ENCODE results near the gene KIAA1217. TPM values are rescaled to one million over a fixed set of nuclear protein-coding genes. Genes with fewer than 3 reads are reported as not detected.

The KIAA1217 gene
- total RNA-seq, 1 experiment from 2014 or later: 7.8 TPM

DNA sequence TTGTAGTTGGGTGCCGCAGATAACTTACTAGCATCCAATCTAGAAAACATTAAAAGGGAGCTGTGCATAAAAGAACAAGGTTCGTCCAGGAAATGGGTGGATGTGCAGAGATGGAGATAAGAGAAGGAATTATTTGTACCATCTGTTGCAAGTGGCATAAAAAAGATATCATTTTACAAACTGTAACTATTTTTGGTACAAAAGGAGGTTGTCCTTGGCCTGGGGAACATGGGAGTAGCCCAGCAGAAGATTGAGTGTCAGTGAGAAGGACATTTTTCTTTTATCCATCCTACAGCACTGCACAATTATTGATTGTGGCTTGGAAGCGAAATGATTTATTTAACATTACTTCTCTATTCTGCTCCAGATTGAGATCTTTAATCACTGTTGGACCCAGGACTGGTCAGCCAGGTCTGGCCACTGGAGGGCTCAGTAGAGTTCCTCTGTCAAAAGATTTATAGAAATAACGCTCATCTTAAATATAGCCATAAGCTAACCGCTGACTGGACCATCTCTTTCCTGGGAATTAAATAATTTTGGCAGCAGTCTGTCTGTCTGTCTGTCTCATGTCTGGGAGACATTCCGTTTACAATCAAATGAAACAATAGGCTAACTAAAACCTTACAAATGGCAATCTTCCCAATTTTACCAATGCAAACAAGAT is 254.1 kb downstream of the KIAA1217 start:
- Histone ChIP-seq H3K4me2 (ENCODE audit: low read length) (no peak overlapping the region; the same call in 1 of the 2 replicates), H3K79me2 (ENCODE audit: insufficient read depth, low read length) (no peaks in the 10 kb centered on the region), H3K36me3 (ENCODE audit: control insufficient read depth in 1 of 2, insufficient read depth in 2 of 2, low read length in 2 of 2) (no peaks in the 10 kb centered on the region), H2AFZ (ENCODE audit: low read depth, low read length, poor library complexity, severe bottlenecking) (no peak overlapping the region), H3K9ac (ENCODE audit: low read length) (no peak overlapping the region), H3K9me3 (ENCODE audit: control insufficient read depth in 1 of 2, insufficient read depth in 1 of 2, low read depth in 1 of 2, low read length in 2 of 2) (no peaks in the 10 kb centered on the region), H3K27me3 (ENCODE audit: insufficient read depth, low read length) (no peaks in the 10 kb centered on the region), H3K4me3 (replicated peaks in 1 of 2; ENCODE audit: low read depth in 1 of 2, low read length in 2 of 2) (no peak overlapping the region), H3K9me2 (ENCODE audit: insufficient read depth) (no peaks in the 10 kb centered on the region; the same call in 1 of the 2 replicates), H4K20me1 (ENCODE audit: insufficient read depth) (no peaks in the 10 kb centered on the region), H3K27ac (ENCODE audit: low read depth, low read length) (no peak overlapping the region), H3K4me1 (ENCODE audit: control insufficient read depth in 1 of 2, insufficient read depth in 2 of 2, low read length in 2 of 2) (peaks cover 7 to 30% of the 10 kb centered on the region in 2 experiments; a peak in 3 of 4 replicates)
- TF ChIP-seq, protein P1, sequence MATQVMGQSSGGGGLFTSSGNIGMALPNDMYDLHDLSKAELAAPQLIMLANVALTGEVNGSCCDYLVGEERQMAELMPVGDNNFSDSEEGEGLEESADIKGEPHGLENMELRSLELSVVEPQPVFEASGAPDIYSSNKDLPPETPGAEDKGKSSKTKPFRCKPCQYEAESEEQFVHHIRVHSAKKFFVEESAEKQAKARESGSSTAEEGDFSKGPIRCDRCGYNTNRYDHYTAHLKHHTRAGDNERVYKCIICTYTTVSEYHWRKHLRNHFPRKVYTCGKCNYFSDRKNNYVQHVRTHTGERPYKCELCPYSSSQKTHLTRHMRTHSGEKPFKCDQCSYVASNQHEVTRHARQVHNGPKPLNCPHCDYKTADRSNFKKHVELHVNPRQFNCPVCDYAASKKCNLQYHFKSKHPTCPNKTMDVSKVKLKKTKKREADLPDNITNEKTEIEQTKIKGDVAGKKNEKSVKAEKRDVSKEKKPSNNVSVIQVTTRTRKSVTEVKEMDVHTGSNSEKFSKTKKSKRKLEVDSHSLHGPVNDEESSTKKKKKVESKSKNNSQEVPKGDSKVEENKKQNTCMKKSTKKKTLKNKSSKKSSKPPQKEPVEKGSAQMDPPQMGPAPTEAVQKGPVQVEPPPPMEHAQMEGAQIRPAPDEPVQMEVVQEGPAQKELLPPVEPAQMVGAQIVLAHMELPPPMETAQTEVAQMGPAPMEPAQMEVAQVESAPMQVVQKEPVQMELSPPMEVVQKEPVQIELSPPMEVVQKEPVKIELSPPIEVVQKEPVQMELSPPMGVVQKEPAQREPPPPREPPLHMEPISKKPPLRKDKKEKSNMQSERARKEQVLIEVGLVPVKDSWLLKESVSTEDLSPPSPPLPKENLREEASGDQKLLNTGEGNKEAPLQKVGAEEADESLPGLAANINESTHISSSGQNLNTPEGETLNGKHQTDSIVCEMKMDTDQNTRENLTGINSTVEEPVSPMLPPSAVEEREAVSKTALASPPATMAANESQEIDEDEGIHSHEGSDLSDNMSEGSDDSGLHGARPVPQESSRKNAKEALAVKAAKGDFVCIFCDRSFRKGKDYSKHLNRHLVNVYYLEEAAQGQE (IDR thresholded peaks at IDR 0.05; ENCODE audit: low read depth): no peak
- TF ChIP-seq POLR2A (IDR thresholded peaks at IDR 0.05; ENCODE audit: borderline replicate concordance, extremely low read depth, insufficient read depth, insufficient read length) (no peak), JUND (IDR thresholded peaks at IDR 0.05) (no peak), SP1 (IDR thresholded peaks at IDR 0.05; ENCODE audit: low read depth) (no peak), TCF7L2 (IDR thresholded peaks at IDR 0.05; ENCODE audit: borderline replicate concordance, extremely low read depth, insufficient read depth, insufficient read length) (no peak), ZNF274 (IDR thresholded peaks at IDR 0.05; ENCODE audit: low read depth, low read length) (no peak), CEBPB (IDR thresholded peaks at IDR 0.05; ENCODE audit: low read depth) (no peak), CBX3 (IDR thresholded peaks at IDR 0.05; ENCODE audit: low read depth) (no peak), ZFX (IDR thresholded peaks at IDR 0.05) (no peak), EGR1 (IDR thresholded peaks at IDR 0.05; ENCODE audit: low read depth) (no peak), FOSL1 (IDR thresholded peaks at IDR 0.05; ENCODE audit: low read depth) (no peak), POLR2AphosphoS5 (IDR thresholded peaks at IDR 0.05; ENCODE audit: low read depth, low read length) (no peak), SRF (IDR thresholded peaks at IDR 0.05; ENCODE audit: low read depth) (no peak), RAD21 (IDR thresholded peaks at IDR 0.05; ENCODE audit: low read depth) (peak; percentile 43), EZH2phosphoT487 (IDR thresholded peaks at IDR 0.05; ENCODE audit: borderline replicate concordance) (no peak), EZH2 (IDR thresholded peaks at IDR 0.05) (no peak), YY1 (IDR thresholded peaks at IDR 0.05; ENCODE audit: extremely low read depth, insufficient replicate concordance, low read depth, low read length) (no peak)
- TF ChIP-seq, protein P2, sequence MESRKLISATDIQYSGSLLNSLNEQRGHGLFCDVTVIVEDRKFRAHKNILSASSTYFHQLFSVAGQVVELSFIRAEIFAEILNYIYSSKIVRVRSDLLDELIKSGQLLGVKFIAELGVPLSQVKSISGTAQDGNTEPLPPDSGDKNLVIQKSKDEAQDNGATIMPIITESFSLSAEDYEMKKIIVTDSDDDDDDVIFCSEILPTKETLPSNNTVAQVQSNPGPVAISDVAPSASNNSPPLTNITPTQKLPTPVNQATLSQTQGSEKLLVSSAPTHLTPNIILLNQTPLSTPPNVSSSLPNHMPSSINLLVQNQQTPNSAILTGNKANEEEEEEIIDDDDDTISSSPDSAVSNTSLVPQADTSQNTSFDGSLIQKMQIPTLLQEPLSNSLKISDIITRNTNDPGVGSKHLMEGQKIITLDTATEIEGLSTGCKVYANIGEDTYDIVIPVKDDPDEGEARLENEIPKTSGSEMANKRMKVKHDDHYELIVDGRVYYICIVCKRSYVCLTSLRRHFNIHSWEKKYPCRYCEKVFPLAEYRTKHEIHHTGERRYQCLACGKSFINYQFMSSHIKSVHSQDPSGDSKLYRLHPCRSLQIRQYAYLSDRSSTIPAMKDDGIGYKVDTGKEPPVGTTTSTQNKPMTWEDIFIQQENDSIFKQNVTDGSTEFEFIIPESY (IDR thresholded peaks at IDR 0.05; ENCODE audit: extremely low read depth, insufficient replicate concordance, low read length): no peak
- TF ChIP-seq, protein P3, sequence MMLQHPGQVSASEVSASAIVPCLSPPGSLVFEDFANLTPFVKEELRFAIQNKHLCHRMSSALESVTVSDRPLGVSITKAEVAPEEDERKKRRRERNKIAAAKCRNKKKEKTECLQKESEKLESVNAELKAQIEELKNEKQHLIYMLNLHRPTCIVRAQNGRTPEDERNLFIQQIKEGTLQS (IDR thresholded peaks at IDR 0.05): 0 out of 2 replicates have a peak, but pooled peaks have one; percentile 4
- TF ChIP-seq, protein P4, sequence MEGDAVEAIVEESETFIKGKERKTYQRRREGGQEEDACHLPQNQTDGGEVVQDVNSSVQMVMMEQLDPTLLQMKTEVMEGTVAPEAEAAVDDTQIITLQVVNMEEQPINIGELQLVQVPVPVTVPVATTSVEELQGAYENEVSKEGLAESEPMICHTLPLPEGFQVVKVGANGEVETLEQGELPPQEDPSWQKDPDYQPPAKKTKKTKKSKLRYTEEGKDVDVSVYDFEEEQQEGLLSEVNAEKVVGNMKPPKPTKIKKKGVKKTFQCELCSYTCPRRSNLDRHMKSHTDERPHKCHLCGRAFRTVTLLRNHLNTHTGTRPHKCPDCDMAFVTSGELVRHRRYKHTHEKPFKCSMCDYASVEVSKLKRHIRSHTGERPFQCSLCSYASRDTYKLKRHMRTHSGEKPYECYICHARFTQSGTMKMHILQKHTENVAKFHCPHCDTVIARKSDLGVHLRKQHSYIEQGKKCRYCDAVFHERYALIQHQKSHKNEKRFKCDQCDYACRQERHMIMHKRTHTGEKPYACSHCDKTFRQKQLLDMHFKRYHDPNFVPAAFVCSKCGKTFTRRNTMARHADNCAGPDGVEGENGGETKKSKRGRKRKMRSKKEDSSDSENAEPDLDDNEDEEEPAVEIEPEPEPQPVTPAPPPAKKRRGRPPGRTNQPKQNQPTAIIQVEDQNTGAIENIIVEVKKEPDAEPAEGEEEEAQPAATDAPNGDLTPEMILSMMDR (IDR thresholded peaks at IDR 0.05 in 2 of 3, conservative IDR thresholded peaks at IDR 0.05 in 1 of 3; ENCODE audit: borderline replicate concordance in 1 of 3, insufficient read depth in 1 of 3, low read depth in 2 of 3, low read length in 2 of 3): peak; percentile 41 to 55 (median 46); a peak in 5 of 6 replicates
- no TSS peak for BruUV-seq (replicated peaks)
- intact Hi-C loops (cut with micrococcal nuclease): loop anchor here (1.0 kb wide), 1 partner anchor 40 kb away; no protein-coding TSS in a partner anchor
- CTCF ChIA-PET: interaction anchor here (0.6 to 1.0 kb wide), 5 partner anchors 18 to 43 kb away, joined by 3 to 6 read pairs (median 3); no protein-coding TSS in a partner anchor
- POLR2A ChIA-PET: no interaction called here
- DNase-seq (ENCODE audit: low read depth, low spot score): no peak
- RAD21 ChIA-PET (ENCODE audit: low non-redundant PET in 1 of 2, low total read pairs in 2 of 2, uncharacterized antibody in 2 of 2, unreplicated experiment in 2 of 2): no interaction called here
- ATAC-seq: peak; percentile 35; the same call in 1 of the 2 replicates
